GM12865 (cell line): Measurements from ENCODE around the gene HSPB9.

ENCODE experiments used
- DNase-seq: peaks from one replicate; pipeline ENCODE4 v3.0.0; 2010; ENCODE audit warnings: low read depth
- H3K4me3 ChIP-seq: 2 replicates; pipeline ENCODE4 v1.5.1; 2011; ENCODE audit warnings: mild to moderate bottlenecking, low read depth, low read length, control low read depth
- TF ChIP-seq, protein P1 (sequence below): IDR thresholded peaks from 2 replicates; pipeline ENCODE4 v1.5.1; 2011; ENCODE audit warnings: low read length, control low read depth, low read depth, inconsistent platforms; ENCODE audit not compliant: insufficient read depth; ENCODE audit errors: missing control alignments

Gene HSPB9

DNA sequence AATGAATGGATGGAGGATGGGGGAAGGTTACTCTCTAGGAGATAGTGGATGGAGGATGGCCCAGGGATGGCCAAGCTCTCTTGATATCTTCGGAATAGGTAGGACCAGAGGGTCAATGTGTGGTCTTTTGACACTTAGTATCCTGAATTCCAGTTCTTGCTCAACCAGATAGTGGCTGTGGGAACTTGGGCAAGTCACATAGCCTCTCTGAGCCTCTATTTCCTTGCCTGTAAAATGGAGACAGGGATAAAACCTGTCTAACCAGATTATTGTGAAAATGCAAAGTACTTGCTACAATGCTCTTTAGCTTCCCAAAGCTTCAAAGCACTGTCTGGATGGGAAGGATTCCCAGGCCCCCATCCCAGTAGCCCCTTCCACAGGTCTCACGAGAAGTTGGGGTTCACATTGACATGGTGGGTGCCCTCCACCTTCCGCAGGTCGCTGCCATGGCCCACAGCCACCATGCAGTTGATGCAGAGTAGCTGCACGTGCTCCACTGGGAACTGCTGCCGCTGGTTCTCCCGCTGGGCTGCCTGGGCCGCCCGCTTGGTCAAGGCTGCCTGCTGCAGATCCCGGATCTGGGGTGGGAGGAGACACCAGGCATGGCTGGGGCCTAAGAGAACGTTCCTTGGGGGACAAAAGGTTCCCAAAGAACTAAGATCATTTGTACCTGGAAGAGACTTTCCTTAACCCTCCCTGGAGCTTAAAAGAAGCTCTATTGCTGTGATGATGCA, 19.2 kb upstream of the HSPB9 start:
- TF ChIP-seq, protein P1, sequence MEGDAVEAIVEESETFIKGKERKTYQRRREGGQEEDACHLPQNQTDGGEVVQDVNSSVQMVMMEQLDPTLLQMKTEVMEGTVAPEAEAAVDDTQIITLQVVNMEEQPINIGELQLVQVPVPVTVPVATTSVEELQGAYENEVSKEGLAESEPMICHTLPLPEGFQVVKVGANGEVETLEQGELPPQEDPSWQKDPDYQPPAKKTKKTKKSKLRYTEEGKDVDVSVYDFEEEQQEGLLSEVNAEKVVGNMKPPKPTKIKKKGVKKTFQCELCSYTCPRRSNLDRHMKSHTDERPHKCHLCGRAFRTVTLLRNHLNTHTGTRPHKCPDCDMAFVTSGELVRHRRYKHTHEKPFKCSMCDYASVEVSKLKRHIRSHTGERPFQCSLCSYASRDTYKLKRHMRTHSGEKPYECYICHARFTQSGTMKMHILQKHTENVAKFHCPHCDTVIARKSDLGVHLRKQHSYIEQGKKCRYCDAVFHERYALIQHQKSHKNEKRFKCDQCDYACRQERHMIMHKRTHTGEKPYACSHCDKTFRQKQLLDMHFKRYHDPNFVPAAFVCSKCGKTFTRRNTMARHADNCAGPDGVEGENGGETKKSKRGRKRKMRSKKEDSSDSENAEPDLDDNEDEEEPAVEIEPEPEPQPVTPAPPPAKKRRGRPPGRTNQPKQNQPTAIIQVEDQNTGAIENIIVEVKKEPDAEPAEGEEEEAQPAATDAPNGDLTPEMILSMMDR = no peak
- no peak for DNase-seq
- no peak overlapping the region for H3K4me3 ChIP-seq

DNA sequence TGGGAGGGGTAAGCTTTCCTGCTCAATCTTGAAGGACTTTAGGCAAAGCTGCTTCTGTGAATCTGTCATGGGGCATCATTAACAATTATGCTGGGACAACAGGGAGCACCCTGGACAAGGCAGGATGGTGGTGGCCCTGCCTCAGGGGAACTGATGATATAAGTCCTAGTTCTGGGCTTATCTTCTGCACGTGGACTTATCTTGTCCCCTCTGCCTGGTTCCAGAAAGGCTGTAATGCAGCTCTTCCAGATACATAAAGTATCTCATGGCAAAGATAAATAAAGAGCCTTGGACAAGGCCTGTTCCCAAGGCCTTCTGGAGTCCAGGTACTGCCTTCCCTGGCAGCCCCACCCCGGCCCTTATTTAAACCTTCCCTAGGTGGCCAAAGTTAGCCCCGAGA, 18.3 kb upstream of the HSPB9 start:
- TF ChIP-seq, protein P1 = no peak
- DNase-seq = no peak
- H3K4me3 ChIP-seq = no peak overlapping the region

DNA sequence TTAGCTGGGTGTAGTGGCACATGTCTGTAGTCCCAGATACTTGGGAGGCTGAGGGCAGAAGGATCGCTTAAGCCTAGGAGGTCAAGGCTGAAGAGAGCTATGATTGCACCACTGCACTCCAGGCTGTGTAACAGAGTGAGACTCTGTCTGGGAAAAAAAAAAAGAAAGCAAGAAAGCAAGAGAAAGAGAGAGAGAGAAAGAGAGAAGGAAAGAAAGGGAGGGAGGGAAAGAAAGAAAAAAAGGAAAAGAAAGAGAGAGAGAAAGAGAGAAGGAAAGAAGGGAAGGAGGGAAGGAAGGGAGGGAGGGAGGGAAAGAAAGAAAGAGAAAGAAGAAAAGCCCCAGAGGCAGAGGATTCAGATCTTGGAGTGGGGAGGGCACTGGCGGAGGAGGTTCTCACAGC, 16.6 kb upstream of the HSPB9 start:
- no peak for DNase-seq

GRCh38 chr17:42107124-42107523, 15.5 kb upstream of the HSPB9 start:
- TF ChIP-seq, protein P1 = no peak
- H3K4me3 ChIP-seq = no peak overlapping the region
- no peak for DNase-seq

More for the DNA sequence above, 16.6 kb upstream of the HSPB9 start:
- no peak overlapping the region for H3K4me3 ChIP-seq
- TF ChIP-seq, protein P1 = no peak

DNA sequence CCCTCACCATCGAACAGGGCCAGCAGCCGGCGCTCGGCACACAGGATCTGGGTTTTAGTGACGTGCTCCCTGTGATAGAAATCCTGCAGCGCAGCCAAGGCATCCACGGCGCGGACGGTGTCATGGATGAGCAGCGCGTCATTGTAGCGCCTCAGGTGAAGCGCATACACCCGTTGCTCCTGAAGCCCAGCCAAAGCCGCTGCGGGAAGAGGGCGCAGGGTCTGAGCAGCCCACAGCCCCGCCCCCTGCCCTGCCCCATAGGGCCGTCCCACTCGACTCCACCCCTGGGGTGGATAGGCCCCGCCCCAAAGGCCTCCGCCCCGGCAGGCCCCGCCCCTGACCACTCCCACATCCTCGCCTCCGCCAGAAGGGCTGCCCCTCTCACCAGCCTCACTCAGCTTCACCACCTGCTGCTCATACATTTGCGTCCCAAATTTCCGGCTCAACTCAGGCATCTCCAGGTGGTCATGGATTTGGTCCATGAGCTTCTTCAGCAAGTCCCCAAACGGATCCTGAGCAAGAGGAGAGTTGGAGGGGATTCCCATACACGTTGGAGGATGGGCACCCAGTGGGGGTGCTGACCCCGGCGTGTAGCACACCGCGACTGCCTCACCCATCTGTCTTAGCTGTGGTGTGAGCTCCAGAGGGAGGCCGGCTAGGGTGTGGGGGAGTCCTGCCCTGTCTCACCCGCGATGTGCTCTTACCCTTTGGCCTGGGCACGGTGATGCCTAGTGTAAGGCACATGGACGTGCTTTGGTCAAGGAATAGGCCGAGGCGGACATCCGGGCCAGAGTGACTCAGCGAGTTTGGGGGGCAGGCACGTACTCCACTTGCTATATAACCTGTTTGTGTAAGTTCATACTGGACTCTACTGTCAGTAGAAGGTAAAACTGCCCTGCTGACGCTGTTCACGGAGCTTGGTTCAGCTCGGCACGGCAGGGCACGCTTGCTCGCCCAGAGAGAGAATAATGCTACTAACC, 14.7 kb upstream of the HSPB9 start:
- DNase-seq = peak; percentile 87
- TF ChIP-seq, protein P1 = no peak
- H3K4me3 ChIP-seq = no peak overlapping the region

DNA sequence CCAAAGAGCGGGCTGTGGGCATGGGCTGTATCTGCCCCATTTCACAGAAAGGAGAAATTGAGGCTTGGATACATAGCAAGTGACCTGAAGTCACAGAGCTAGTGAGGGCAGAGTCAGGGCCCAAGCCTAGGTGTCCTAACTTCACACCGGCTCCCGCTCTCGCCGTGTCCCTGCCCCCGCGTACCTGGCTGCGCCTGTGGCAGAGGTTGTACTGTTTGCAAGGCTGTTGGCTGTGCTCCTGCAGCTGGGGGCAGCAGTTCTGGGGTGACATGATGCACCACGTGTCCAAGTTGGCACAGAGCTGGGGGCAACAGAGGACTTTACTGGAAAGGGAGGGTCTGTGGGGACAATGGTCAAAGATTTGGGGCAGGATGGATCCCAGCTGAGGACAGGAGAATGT, 13.5 kb upstream of the HSPB9 start:
- no peak overlapping the region for H3K4me3 ChIP-seq
- DNase-seq = no peak
- TF ChIP-seq, protein P1 = no peak
